GM23338 (cell line): ENCODE data around the gene TJP2. TPM values are rescaled to one million over a fixed set of nuclear protein-coding genes. Genes with fewer than 3 reads are reported as not detected.

ENCODE experiments used
- ATAC-seq: fragments of 200-7000 bp; cut with Tn5 transposase; 3 replicates; pipeline ENCODE4 v1.9.1; 2020
- DNase-seq: peaks from one replicate; pipeline ENCODE4 v3.0.0-alpha.2; 2015; ENCODE audit warnings: low spot score
- H2AFZ ChIP-seq: fragments of 200-600 bp; sonication (generic); 2 replicates; pipeline ENCODE4 v1.8.0; 2016; ENCODE audit warnings: antibody characterized with exemption, mild to moderate bottlenecking, moderate library complexity
- H3F3A ChIP-seq: fragments of 200-600 bp; sonication (generic); replicated peaks from 2 replicates; pipeline ENCODE4 v1.8.0; 2017; ENCODE audit warnings: antibody characterized with exemption, mixed run types, low read depth
- H3K27ac ChIP-seq: fragments of 200-600 bp; sonication (generic); 2 replicates; pipeline ENCODE4 v1.6.1; 2016; ENCODE audit warnings: low read depth
- H3K27me3 ChIP-seq: fragments of 200-600 bp; sonication (generic); 2 replicates; pipeline ENCODE4 v1.8.0; 2016; ENCODE audit warnings: mild to moderate bottlenecking, mixed run types, moderate library complexity; ENCODE audit not compliant: insufficient read depth
- H3K36me3 ChIP-seq: fragments of 200-600 bp; sonication (generic); 2 replicates; pipeline ENCODE4 v1.8.0; 2016; ENCODE audit warnings: mild to moderate bottlenecking; ENCODE audit not compliant: insufficient read depth
- H3K4me1 ChIP-seq: fragments of 200-600 bp; sonication (generic); 2 replicates; pipeline ENCODE4 v1.8.0; 2016; ENCODE audit warnings: mild to moderate bottlenecking, moderate library complexity; ENCODE audit not compliant: insufficient read depth
- H3K4me2 ChIP-seq: fragments of 200-600 bp; sonication (generic); 2 replicates; pipeline ENCODE4 v1.7.1; 2017; ENCODE audit warnings: mixed run types
- H3K4me3 ChIP-seq: fragments of 200-600 bp; sonication (generic); 2 replicates; pipeline ENCODE4 v1.6.1; 2016; ENCODE audit warnings: mixed run types
- H3K79me2 ChIP-seq: fragments of 200-600 bp; sonication (generic); replicated peaks from 2 replicates; pipeline ENCODE4 v1.8.0; 2017; ENCODE audit warnings: mild to moderate bottlenecking; ENCODE audit not compliant: insufficient read depth
- H3K9me2 ChIP-seq: fragments of 200-600 bp; sonication (generic); 2 replicates; pipeline ENCODE4 v1.8.0; 2017; ENCODE audit not compliant: insufficient read depth
- H4K20me1 ChIP-seq: fragments of 200-600 bp; sonication (generic); replicated peaks from 2 replicates; pipeline ENCODE4 v1.8.0; 2017; ENCODE audit warnings: mild to moderate bottlenecking; ENCODE audit not compliant: insufficient read depth
- H3K27ac Mint-ChIP-seq: 2 replicates; pipeline ENCODE4 v1.8.0; 2020; ENCODE audit warnings: inconsistent platforms, mild to moderate bottlenecking, moderate library complexity, mixed read lengths
- H3K27me3 Mint-ChIP-seq: 3 replicates; pipeline ENCODE4 v1.8.0; 2022; ENCODE audit warnings: low read depth, mild to moderate bottlenecking, moderate library complexity, mixed read lengths, inconsistent platforms; ENCODE audit not compliant: insufficient read depth, poor library complexity
- H3K36me3 Mint-ChIP-seq: 3 replicates; pipeline ENCODE4 v1.8.0; 2021; ENCODE audit warnings: low read depth, mild to moderate bottlenecking, inconsistent platforms, moderate library complexity, mixed read lengths
- H3K4me1 Mint-ChIP-seq: 3 replicates; pipeline ENCODE4 v1.8.0; 2020; ENCODE audit warnings: mild to moderate bottlenecking, inconsistent platforms, mixed read lengths
- H3K4me3 Mint-ChIP-seq: 3 replicates; pipeline ENCODE4 v1.8.0; 2021; ENCODE audit warnings: moderate library complexity, mild to moderate bottlenecking, inconsistent platforms, mixed read lengths
- H3K9me3 Mint-ChIP-seq: 3 replicates; pipeline ENCODE4 v1.8.0; 2020; ENCODE audit warnings: moderate library complexity, mild to moderate bottlenecking, inconsistent platforms, mixed read lengths
- CREB1 ChIP-seq: fragments of 250-450 bp; sonication (Bioruptor Pico); IDR thresholded peaks from 2 replicates; pipeline ENCODE4 v1.5.0; 2020; ENCODE audit warnings: low read depth, mild to moderate bottlenecking, moderate library complexity
- EZH2 ChIP-seq: fragments of 200-600 bp; sonication (generic); IDR thresholded peaks from one replicate; pipeline ENCODE4 v1.8.0; 2017; ENCODE audit warnings: antibody characterized with exemption, mild to moderate bottlenecking, low read depth; ENCODE audit not compliant: unreplicated experiment
- EZH2phosphoT487 ChIP-seq: fragments of 200-600 bp; sonication (generic); IDR thresholded peaks from one replicate; pipeline ENCODE4 v1.8.1; 2018; ENCODE audit warnings: antibody characterized with exemption; ENCODE audit not compliant: unreplicated experiment
- JUNB ChIP-seq: IDR thresholded peaks from one replicate; pipeline ENCODE4 v1.6.1; 2016; ENCODE audit warnings: antibody characterized with exemption; ENCODE audit not compliant: unreplicated experiment
- NANOG ChIP-seq: IDR thresholded peaks from 2 replicates; pipeline ENCODE4 v1.6.1; 2016; ENCODE audit warnings: antibody characterized with exemption, borderline replicate concordance
- POLR2AphosphoS5 ChIP-seq: IDR thresholded peaks from 2 replicates; pipeline ENCODE4 v1.6.1; 2016; ENCODE audit warnings: antibody characterized with exemption, low read depth
- STAT1 ChIP-seq: IDR thresholded peaks from one replicate; pipeline ENCODE4 v1.6.1; 2016; ENCODE audit warnings: antibody characterized with exemption; ENCODE audit not compliant: unreplicated experiment
- ZNF114 ChIP-seq: fragments of 250-450 bp; sonication (Bioruptor Pico); IDR thresholded peaks from 2 replicates; pipeline ENCODE4 v1.5.0; 2020; ENCODE audit warnings: mild to moderate bottlenecking, moderate library complexity
- ZNF331 ChIP-seq: fragments of 250-450 bp; sonication (Bioruptor Pico); IDR thresholded peaks from 2 replicates; pipeline ENCODE4 v1.5.0; 2020; ENCODE audit warnings: low read depth, mild to moderate bottlenecking, moderate library complexity
- polyA plus RNA-seq: library from polyadenylated mRNA; unstranded; fragments of >200 nt; fragmentation: Nextera tagmentation; extraction: Ambion mirVana; gene quantifications from 2 replicates; pipeline ENCODE4 v1.2.1, GENCODE V29; 2016
- total RNA-seq: library from RNA; depleted of rRNA; stranded (reverse); fragments of >200 nt; shearing (Covaris generic); gene quantifications from 2 replicates; pipeline ENCODE4 v1.2.3, GENCODE V29; 2014
- TF ChIP-seq, protein P1 (sequence below): IDR thresholded peaks from 2 replicates; pipeline ENCODE4 v1.6.1; 2016; ENCODE audit warnings: antibody characterized with exemption
- TF ChIP-seq, protein P2 (sequence below): IDR thresholded peaks from one replicate; pipeline ENCODE4 v1.6.1; 2018; ENCODE audit warnings: antibody characterized with exemption; ENCODE audit not compliant: unreplicated experiment
- TF ChIP-seq, protein P3 (sequence below), 2 experiments: fragments of 200-600 bp in 1 of 2; sonication (generic) in 1 of 2; conservative IDR thresholded peaks; 2 replicates each; pipeline versions ENCODE4 v1.5.1 to v1.6.1; 2016 to 2017; ENCODE audit warnings: antibody characterized with exemption in 2 of 2, low read depth in 2 of 2, mild to moderate bottlenecking in 2 of 2, moderate library complexity in 1 of 2
- TF ChIP-seq, protein P4 (sequence below): fragments of 250-450 bp; sonication (Bioruptor Pico); IDR thresholded peaks from 2 replicates; pipeline ENCODE4 v1.5.0; 2020; ENCODE audit warnings: mild to moderate bottlenecking, moderate library complexity

The TJP2 gene
- total and polyA plus RNA-seq, 2 experiments from 2014 or later: 37.6 to 234 TPM

DNA sequence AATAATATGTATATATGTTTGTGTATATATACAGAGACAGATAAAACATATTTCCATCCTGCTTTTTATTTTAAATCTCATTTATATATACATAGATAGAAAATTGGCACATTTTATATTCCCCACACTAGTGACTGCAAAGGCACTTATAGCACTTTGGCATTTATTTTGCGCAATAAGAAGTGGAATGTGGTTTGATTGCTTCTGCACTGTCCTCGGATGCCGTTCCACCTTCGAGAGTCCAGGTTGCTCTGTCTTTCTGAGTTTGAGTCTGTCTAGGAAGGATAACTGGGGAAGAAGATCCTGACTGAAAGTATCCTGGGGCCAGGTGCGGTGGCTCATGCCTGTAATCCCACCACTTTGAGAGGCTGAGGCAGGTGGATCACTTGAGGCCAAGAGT is 84.5 kb downstream of the TJP2 start:
- Mint-ChIP-seq H3K27me3 (peaks cover 4% of the 10 kb centered on the region), H3K36me3 (peaks cover 30% of the 10 kb centered on the region), H3K4me3 (no peak overlapping the region), H3K4me1 (peaks cover 6% of the 10 kb centered on the region; the same call in 1 of the 3 replicates), H3K27ac (no peak overlapping the region), H3K9me3 (no peaks in the 10 kb centered on the region)
- Histone ChIP-seq H3K4me3 (no peak overlapping the region), H3K9me2 (no peaks in the 10 kb centered on the region), H3K36me3 (peaks cover 10% of the 10 kb centered on the region; the same call in 1 of the 2 replicates), H3K4me2 (no peak overlapping the region), H2AFZ (no peak overlapping the region), H4K20me1 (no peaks in the 10 kb centered on the region), H3K27ac (no peak overlapping the region), H3K27me3 (no peaks in the 10 kb centered on the region), H3K4me1 (no peaks in the 10 kb centered on the region), H3F3A (no peaks in the 10 kb centered on the region), H3K79me2 (no peaks in the 10 kb centered on the region)
- TF ChIP-seq, protein P1, sequence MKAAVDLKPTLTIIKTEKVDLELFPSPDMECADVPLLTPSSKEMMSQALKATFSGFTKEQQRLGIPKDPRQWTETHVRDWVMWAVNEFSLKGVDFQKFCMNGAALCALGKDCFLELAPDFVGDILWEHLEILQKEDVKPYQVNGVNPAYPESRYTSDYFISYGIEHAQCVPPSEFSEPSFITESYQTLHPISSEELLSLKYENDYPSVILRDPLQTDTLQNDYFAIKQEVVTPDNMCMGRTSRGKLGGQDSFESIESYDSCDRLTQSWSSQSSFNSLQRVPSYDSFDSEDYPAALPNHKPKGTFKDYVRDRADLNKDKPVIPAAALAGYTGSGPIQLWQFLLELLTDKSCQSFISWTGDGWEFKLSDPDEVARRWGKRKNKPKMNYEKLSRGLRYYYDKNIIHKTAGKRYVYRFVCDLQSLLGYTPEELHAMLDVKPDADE: no peak
- TF ChIP-seq CREB1 (CRISPR knock-in tag): no peak
- TF ChIP-seq, protein P2, sequence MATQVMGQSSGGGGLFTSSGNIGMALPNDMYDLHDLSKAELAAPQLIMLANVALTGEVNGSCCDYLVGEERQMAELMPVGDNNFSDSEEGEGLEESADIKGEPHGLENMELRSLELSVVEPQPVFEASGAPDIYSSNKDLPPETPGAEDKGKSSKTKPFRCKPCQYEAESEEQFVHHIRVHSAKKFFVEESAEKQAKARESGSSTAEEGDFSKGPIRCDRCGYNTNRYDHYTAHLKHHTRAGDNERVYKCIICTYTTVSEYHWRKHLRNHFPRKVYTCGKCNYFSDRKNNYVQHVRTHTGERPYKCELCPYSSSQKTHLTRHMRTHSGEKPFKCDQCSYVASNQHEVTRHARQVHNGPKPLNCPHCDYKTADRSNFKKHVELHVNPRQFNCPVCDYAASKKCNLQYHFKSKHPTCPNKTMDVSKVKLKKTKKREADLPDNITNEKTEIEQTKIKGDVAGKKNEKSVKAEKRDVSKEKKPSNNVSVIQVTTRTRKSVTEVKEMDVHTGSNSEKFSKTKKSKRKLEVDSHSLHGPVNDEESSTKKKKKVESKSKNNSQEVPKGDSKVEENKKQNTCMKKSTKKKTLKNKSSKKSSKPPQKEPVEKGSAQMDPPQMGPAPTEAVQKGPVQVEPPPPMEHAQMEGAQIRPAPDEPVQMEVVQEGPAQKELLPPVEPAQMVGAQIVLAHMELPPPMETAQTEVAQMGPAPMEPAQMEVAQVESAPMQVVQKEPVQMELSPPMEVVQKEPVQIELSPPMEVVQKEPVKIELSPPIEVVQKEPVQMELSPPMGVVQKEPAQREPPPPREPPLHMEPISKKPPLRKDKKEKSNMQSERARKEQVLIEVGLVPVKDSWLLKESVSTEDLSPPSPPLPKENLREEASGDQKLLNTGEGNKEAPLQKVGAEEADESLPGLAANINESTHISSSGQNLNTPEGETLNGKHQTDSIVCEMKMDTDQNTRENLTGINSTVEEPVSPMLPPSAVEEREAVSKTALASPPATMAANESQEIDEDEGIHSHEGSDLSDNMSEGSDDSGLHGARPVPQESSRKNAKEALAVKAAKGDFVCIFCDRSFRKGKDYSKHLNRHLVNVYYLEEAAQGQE: no peak
- TF ChIP-seq, protein P3, sequence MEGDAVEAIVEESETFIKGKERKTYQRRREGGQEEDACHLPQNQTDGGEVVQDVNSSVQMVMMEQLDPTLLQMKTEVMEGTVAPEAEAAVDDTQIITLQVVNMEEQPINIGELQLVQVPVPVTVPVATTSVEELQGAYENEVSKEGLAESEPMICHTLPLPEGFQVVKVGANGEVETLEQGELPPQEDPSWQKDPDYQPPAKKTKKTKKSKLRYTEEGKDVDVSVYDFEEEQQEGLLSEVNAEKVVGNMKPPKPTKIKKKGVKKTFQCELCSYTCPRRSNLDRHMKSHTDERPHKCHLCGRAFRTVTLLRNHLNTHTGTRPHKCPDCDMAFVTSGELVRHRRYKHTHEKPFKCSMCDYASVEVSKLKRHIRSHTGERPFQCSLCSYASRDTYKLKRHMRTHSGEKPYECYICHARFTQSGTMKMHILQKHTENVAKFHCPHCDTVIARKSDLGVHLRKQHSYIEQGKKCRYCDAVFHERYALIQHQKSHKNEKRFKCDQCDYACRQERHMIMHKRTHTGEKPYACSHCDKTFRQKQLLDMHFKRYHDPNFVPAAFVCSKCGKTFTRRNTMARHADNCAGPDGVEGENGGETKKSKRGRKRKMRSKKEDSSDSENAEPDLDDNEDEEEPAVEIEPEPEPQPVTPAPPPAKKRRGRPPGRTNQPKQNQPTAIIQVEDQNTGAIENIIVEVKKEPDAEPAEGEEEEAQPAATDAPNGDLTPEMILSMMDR (conservative IDR thresholded peaks at IDR 0.05; ENCODE audit: low read depth in 2 of 2): no peak
- no peak for TF ChIP-seq ZNF114
- no peak for TF ChIP-seq EZH2phosphoT487
- TF ChIP-seq POLR2AphosphoS5: no peak
- TF ChIP-seq ZNF331 (CRISPR knock-in tag): no peak
- no peak for TF ChIP-seq EZH2
- TF ChIP-seq, protein P4, sequence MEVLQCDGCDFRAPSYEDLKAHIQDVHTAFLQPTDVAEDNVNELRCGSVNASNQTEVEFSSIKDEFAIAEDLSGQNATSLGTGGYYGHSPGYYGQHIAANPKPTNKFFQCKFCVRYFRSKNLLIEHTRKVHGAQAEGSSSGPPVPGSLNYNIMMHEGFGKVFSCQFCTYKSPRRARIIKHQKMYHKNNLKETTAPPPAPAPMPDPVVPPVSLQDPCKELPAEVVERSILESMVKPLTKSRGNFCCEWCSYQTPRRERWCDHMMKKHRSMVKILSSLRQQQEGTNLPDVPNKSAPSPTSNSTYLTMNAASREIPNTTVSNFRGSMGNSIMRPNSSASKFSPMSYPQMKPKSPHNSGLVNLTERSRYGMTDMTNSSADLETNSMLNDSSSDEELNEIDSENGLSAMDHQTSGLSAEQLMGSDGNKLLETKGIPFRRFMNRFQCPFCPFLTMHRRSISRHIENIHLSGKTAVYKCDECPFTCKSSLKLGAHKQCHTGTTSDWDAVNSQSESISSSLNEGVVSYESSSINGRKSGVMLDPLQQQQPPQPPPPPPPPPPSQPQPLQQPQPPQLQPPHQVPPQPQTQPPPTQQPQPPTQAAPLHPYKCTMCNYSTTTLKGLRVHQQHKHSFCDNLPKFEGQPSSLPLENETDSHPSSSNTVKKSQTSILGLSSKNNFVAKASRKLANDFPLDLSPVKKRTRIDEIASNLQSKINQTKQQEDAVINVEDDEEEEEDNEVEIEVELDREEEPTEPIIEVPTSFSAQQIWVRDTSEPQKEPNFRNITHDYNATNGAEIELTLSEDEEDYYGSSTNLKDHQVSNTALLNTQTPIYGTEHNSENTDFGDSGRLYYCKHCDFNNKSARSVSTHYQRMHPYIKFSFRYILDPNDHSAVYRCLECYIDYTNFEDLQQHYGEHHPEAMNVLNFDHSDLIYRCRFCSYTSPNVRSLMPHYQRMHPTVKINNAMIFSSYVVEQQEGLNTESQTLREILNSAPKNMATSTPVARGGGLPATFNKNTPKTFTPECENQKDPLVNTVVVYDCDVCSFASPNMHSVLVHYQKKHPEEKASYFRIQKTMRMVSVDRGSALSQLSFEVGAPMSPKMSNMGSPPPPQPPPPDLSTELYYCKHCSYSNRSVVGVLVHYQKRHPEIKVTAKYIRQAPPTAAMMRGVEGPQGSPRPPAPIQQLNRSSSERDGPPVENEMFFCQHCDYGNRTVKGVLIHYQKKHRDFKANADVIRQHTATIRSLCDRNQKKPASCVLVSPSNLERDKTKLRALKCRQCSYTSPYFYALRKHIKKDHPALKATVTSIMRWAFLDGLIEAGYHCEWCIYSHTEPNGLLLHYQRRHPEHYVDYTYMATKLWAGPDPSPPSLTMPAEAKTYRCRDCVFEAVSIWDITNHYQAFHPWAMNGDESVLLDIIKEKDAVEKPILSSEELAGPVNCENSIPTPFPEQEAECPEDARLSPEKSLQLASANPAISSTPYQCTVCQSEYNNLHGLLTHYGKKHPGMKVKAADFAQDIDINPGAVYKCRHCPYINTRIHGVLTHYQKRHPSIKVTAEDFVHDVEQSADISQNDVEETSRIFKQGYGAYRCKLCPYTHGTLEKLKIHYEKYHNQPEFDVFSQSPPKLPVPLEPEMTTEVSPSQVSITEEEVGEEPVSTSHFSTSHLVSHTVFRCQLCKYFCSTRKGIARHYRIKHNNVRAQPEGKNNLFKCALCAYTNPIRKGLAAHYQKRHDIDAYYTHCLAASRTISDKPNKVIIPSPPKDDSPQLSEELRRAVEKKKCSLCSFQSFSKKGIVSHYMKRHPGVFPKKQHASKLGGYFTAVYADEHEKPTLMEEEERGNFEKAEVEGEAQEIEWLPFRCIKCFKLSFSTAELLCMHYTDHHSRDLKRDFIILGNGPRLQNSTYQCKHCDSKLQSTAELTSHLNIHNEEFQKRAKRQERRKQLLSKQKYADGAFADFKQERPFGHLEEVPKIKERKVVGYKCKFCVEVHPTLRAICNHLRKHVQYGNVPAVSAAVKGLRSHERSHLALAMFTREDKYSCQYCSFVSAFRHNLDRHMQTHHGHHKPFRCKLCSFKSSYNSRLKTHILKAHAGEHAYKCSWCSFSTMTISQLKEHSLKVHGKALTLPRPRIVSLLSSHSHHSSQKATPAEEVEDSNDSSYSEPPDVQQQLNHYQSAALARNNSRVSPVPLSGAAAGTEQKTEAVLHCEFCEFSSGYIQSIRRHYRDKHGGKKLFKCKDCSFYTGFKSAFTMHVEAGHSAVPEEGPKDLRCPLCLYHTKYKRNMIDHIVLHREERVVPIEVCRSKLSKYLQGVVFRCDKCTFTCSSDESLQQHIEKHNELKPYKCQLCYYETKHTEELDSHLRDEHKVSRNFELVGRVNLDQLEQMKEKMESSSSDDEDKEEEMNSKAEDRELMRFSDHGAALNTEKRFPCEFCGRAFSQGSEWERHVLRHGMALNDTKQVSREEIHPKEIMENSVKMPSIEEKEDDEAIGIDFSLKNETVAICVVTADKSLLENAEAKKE: no peak
- TF ChIP-seq STAT1: no peak
- TF ChIP-seq NANOG: no peak
- TF ChIP-seq JUNB: no peak
- ATAC-seq (no peak), DNase-seq (no peak)
